Pancreas (tissue), 10 donors: ENCODE measurements around the gene PYHIN1. TPM values are rescaled to one million over a fixed set of nuclear protein-coding genes. Genes with fewer than 3 reads are reported as not detected.

Experiments
- ATAC-seq, 4 donors: fragments of 200-7000 bp; cut with Tn5 transposase; one replicate each; pipeline versions ENCODE4 v1.8.0 to v1.9.1; 2020; ENCODE audit warnings: mild to moderate bottlenecking in 4 of 4, moderate library complexity in 4 of 4
- DNase-seq, 6 donors: peaks; one replicate each; pipeline ENCODE4 v3.0.0-alpha.2; 2020
- FAIRE-seq: peaks from 2 replicates; lab custom pipeline; 2012; peaks lifted over from hg19 to GRCh38; lab: Jason Lieb, UNC
- H3K27ac ChIP-seq, 4 donors: fragments of 200-600 bp; sonication (generic); 1 replicate in 3 of 4; 2 replicates in 1 of 4; pipeline versions ENCODE4 v1.5.0 to v1.8.0; 2020
- H3K27me3 ChIP-seq, 4 donors: fragments of 200-600 bp; one replicate each; pipeline ENCODE4 v1.8.0; 2021
- H3K36me3 ChIP-seq, 3 donors: fragments of 200-600 bp; sonication (generic) in 1 of 3; one replicate each; pipeline versions ENCODE4 v1.5.0 to v1.8.0; 2020 to 2021
- H3K4me1 ChIP-seq, 3 donors: fragments of 200-600 bp; one replicate each; pipeline ENCODE4 v1.8.0; 2021
- H3K4me3 ChIP-seq, 4 donors: fragments of 200-600 bp; sonication (generic) in 2 of 4; one replicate each; pipeline versions ENCODE4 v1.5.0 to v1.8.0; 2020 to 2021
- H3K9me3 ChIP-seq, 4 donors: fragments of 200-600 bp; one replicate each; pipeline ENCODE4 v1.8.0; 2021
- WGBS, 2 donors: extraction: QIAGEN DNeasy Blood & Tissue Kit; methylation state at CpG; one replicate each; pipeline ENCODE4 v1.1.7; 2013; 5-methylcytosine and 5-hydroxymethylcytosine counted together
- intact Hi-C, 3 donors: fragments of 100-400 bp; cut with DNase I; formaldehyde crosslinking; loops; one replicate each; pipeline versions ENCODE4 v1.11.1 to v1.14.2; 2022
- polyA plus RNA-seq, 2 donors: library from polyadenylated mRNA; stranded (reverse); fragments of 200-250 nt; gene quantifications; one replicate each; pipeline ENCODE4 v1.2.3, GENCODE V29; 2013
- total RNA-seq, 6 donors: library from RNA; stranded (reverse); fragmentation: NEBNext Ultra II Directional in 4 of 6; extraction: Animal tissue kit (Norgen Biotek cat#: 25700) in 4 of 6; gene quantifications; one replicate each; pipeline versions ENCODE4 v1.2.1 to v1.2.4, GENCODE V29; 2021 to 2023
- TF ChIP-seq, protein P1 (sequence below), 4 donors: fragments of 200-600 bp; sonication (generic) in 3 of 4; IDR thresholded peaks; one replicate each; pipeline versions ENCODE4 v1.5.0 to v1.8.0; 2021; ENCODE audit warnings: antibody characterized with exemption in 4 of 4
- donor health status: healthy with polysubstance abuse.
- donor health status: DM: no; HTN: no; CAD: no; lungs with moderate emphysema.
- donor health status: DM: no; HTN: no; CAD: no.
- donor health status: control.
- donor health status: control.
- donor health status: Bipolar disorder and iron deficiency.
- donor health status: DM: yes; HTN: yes; CAD: no.
- donor health status: DM: no; HTN: no; CAD: no.
- donor health status: DM: no; HTN: no; CAD: no.
- donor health status: DM: yes; HTN: yes; CAD: no.

PYHIN1 gene
- total and polyA plus RNA-seq, 8 donors = 0.12 to 0.47 (median 0.22) TPM; not detected in 3

DNA sequence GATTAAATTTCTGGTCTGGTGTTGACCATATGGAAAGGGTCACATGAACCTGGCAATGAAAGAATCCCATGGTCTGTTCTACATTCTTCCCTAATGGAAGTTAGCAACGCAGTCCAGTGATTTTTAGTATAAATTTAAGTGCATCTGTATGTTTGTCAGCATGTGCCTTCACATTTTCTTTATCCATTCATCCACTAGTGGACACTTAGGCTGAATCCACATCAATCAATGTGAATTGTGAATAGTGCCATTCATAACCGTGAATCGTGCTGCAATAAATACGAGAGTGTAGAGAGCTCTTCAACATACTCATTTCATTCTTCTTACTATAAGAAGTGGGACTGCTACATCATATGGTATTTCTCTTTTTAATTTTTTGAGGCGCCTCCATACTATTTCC lies 65.6 kb downstream of the PYHIN1 start:
- Histone ChIP-seq H3K4me1 (peaks cover 0 to 5% (median 0%) of the 10 kb centered on the region in 3 donors), H3K4me3 (no peak overlapping the region), H3K27me3 (peaks cover 0 to 7% (median 0%) of the 10 kb centered on the region in 4 donors), H3K9me3 (no peaks in the 10 kb centered on the region), H3K36me3 (no peaks in the 10 kb centered on the region), H3K27ac (no peak overlapping the region)
- ATAC-seq = no peak
- TF ChIP-seq, protein P1, sequence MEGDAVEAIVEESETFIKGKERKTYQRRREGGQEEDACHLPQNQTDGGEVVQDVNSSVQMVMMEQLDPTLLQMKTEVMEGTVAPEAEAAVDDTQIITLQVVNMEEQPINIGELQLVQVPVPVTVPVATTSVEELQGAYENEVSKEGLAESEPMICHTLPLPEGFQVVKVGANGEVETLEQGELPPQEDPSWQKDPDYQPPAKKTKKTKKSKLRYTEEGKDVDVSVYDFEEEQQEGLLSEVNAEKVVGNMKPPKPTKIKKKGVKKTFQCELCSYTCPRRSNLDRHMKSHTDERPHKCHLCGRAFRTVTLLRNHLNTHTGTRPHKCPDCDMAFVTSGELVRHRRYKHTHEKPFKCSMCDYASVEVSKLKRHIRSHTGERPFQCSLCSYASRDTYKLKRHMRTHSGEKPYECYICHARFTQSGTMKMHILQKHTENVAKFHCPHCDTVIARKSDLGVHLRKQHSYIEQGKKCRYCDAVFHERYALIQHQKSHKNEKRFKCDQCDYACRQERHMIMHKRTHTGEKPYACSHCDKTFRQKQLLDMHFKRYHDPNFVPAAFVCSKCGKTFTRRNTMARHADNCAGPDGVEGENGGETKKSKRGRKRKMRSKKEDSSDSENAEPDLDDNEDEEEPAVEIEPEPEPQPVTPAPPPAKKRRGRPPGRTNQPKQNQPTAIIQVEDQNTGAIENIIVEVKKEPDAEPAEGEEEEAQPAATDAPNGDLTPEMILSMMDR (IDR thresholded peaks at IDR 0.05) = no peak
- no peak for DNase-seq
- no peak for FAIRE-seq
- 55 to 58% methylated on average over 5 of the region's 5 CpGs for WGBS, 2 donors
- intact Hi-C loops = loop anchor here in 1 of 3 donors (10.0 kb wide), 1 partner anchor 792 kb away; no protein-coding TSS in a partner anchor

GRCh38 chr1:158998037-158998780 lies 66.9 kb downstream of the PYHIN1 start:
- no peaks in the 10 kb centered on the region for H3K9me3 ChIP-seq
- FAIRE-seq (no peak), ATAC-seq (peak; percentile 7 to 45 (median 28)), DNase-seq (no peak)
- intact Hi-C loops = loop anchor here in 1 of 3 donors (10.0 kb wide), 1 partner anchor 793 kb away; no protein-coding TSS in a partner anchor
- no peaks in the 10 kb centered on the region for H3K36me3 ChIP-seq
- TF ChIP-seq, protein P1 (IDR thresholded peaks at IDR 0.05) = no peak
- peaks cover 0 to 7% (median 0%) of the 10 kb centered on the region in 4 donors for H3K27me3 ChIP-seq
- H3K4me1 ChIP-seq = peaks cover 0 to 5% (median 0%) of the 10 kb centered on the region in 3 donors
- WGBS, 2 donors = 36 to 40% methylated on average over 6 of the region's 6 CpGs
- no peak overlapping the region for H3K4me3 ChIP-seq
- H3K27ac ChIP-seq = no peak overlapping the region

GRCh38 chr1:158998781-158999161 lies 67.4 kb downstream of the PYHIN1 start:
- Histone ChIP-seq H3K9me3 (no peaks in the 10 kb centered on the region), H3K4me3 (peak overlapping the region in 2 of 4 donors; percentile 22 to 26), H3K4me1 (peaks cover 0 to 5% (median 0%) of the 10 kb centered on the region in 3 donors), H3K27ac (peak overlapping the region in 2 of 4 donors; percentile 27 to 29), H3K27me3 (peaks cover 0 to 7% (median 0%) of the 10 kb centered on the region in 4 donors), H3K36me3 (no peaks in the 10 kb centered on the region)
- DNase-seq = peak in 2 of 6 donors; percentile 26 to 27
- no peak for FAIRE-seq
- peak; percentile 56 to 84 (median 72) for ATAC-seq
- WGBS, 2 donors = 9 to 10% methylated on average over 13 of the region's 13 CpGs
- TF ChIP-seq, protein P1 (IDR thresholded peaks at IDR 0.05) = peak; percentile 68 to 83 (median 83)
- intact Hi-C loops = loop anchor here in 1 of 3 donors (10.0 kb wide), 1 partner anchor 794 kb away; no protein-coding TSS in a partner anchor

DNA sequence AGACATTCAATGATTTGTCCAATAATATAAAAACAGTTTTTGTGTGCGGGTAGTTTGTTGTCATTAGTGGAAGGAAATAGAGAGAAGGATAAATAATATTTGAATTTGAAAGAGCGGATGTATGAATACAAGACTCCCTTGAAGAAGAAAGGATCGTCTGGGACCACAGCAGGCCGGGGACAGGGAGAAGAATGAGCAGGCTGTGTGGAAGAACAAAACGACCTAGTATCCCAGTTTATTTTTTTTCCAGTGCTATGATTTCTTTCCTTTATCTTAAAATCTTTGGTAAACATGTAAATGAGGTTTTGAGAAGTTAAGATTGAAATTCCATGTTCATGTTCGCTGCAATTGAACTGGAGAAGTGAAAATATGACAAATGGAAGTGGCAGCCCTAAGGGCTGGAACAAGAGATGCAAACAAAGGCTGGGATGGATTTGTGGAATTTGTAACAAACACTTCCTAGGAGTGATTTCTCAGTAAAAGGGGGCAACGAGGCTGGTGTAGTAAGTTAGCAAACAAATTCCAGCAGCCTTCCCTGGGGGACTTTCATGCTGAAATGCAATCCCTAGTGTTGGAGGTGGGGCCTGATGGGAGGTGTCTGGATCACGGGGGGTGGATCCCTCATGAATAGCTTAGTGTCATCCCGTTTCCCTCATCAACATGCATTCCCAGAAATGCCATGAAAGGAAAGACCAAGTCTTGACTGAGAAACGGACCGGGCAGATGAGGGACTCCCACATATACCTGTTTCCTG lies 68.1 kb downstream of the PYHIN1 start:
- Histone ChIP-seq H3K27ac (peak overlapping the region in 2 of 4 donors; percentile 51 to 59), H3K4me1 (peaks cover 0 to 5% (median 0%) of the 10 kb centered on the region in 3 donors), H3K4me3 (peak overlapping the region in 2 of 4 donors; percentile 22 to 26), H3K27me3 (peaks cover 0 to 7% (median 0%) of the 10 kb centered on the region in 4 donors), H3K36me3 (no peaks in the 10 kb centered on the region), H3K9me3 (no peaks in the 10 kb centered on the region)
- intact Hi-C loops = loop anchor here in 1 of 3 donors (10.0 kb wide), 1 partner anchor 795 kb away; no protein-coding TSS in a partner anchor
- 11 to 15% methylated on average over 11 of the region's 11 CpGs for WGBS, 2 donors
- FAIRE-seq (peak; percentile 26), DNase-seq (peak in 3 of 6 donors; percentile 18 to 35 (median 29)), ATAC-seq (peak; percentile 31 to 83 (median 74))
- TF ChIP-seq, protein P1 (IDR thresholded peaks at IDR 0.05) = no peak
